Vagina (tissue), 2 donors: ENCODE data around the gene PCDHB7.
"Not testable (repeated sequence)": the region's sequence is repeated elsewhere in the genome, so short reads cannot be mapped to it uniquely, and the experiment has no call there.

ENCODE experiments used
- POLR2A ChIP-seq, 2 donors: fragments of 450-650 bp; IDR thresholded peaks; one replicate each; pipeline ENCODE4 v1.6.1; 2017; ENCODE audit warnings: antibody characterized with exemption in 2 of 2, mild to moderate bottlenecking in 2 of 2, moderate library complexity in 2 of 2
- POLR2AphosphoS5 ChIP-seq, 2 donors: sonication (generic); formaldehyde crosslinking; IDR thresholded peaks; one replicate each; pipeline ENCODE4 v1.9.0; 2017; ENCODE audit warnings: antibody characterized with exemption in 2 of 2, mild to moderate bottlenecking in 2 of 2, low read depth in 1 of 2; ENCODE audit not compliant: insufficient read depth in 1 of 2
- TF ChIP-seq, protein P1 (sequence below), 3 experiments: fragments of 450-650 bp in 2 of 3; fragments of 200-600 bp in 1 of 3; sonication (generic) in 1 of 3; IDR thresholded peaks; one replicate each; pipeline ENCODE4 v1.5.1; 2017 to 2019; ENCODE audit warnings: antibody characterized with exemption in 3 of 3, mild to moderate bottlenecking in 2 of 3, moderate library complexity in 2 of 3

DNA sequence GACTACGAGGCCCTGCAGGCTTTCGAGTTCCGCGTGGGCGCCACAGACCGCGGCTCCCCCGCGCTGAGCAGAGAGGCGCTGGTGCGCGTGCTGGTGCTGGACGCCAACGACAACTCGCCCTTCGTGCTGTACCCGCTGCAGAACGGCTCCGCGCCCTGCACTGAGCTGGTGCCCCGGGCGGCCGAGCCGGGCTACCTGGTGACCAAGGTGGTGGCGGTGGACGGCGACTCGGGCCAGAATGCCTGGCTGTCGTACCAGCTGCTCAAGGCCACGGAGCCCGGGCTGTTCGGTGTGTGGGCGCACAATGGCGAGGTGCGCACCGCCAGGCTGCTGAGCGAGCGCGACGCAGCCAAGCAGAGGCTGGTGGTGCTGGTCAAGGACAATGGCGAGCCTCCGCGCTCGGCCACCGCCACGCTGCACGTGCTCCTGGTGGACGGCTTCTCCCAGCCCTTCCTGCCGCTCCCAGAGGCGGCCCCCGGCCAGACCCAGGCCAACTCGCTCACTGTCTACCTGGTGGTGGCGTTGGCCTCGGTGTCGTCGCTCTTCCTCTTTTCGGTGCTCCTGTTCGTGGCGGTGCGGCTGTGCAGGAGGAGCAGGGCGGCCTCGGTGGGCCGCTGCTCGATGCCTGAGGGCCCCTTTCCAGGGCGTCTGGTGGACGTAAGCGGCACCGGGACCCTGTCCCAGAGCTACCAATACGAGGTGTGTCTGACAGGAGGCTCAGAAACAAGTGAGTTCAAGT, 11.8 kb downstream of the PCDHB7 start:
- TF ChIP-seq, protein P1, sequence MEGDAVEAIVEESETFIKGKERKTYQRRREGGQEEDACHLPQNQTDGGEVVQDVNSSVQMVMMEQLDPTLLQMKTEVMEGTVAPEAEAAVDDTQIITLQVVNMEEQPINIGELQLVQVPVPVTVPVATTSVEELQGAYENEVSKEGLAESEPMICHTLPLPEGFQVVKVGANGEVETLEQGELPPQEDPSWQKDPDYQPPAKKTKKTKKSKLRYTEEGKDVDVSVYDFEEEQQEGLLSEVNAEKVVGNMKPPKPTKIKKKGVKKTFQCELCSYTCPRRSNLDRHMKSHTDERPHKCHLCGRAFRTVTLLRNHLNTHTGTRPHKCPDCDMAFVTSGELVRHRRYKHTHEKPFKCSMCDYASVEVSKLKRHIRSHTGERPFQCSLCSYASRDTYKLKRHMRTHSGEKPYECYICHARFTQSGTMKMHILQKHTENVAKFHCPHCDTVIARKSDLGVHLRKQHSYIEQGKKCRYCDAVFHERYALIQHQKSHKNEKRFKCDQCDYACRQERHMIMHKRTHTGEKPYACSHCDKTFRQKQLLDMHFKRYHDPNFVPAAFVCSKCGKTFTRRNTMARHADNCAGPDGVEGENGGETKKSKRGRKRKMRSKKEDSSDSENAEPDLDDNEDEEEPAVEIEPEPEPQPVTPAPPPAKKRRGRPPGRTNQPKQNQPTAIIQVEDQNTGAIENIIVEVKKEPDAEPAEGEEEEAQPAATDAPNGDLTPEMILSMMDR (IDR thresholded peaks at IDR 0.05): not testable (repeated sequence)
- not testable (repeated sequence) for TF ChIP-seq POLR2AphosphoS5 (IDR thresholded peaks at IDR 0.05; ENCODE audit: insufficient read depth in 1 of 2, low read depth in 1 of 2); POLR2A (IDR thresholded peaks at IDR 0.05)
